Hindlimb muscle (tissue), 1 donor: ENCODE measurements around the gene SPAAR. TPM values are rescaled to one million over a fixed set of nuclear protein-coding genes. Genes with fewer than 3 reads are reported as not detected.
A peak's percentile ranks its signal among the peaks of the same experiment; 100 is the strongest.
"Not testable (repeated sequence)": the region's sequence is repeated elsewhere in the genome, so short reads cannot be mapped to it uniquely, and the experiment has no call there.

Experiments
- DNase-seq: peaks from one replicate; pipeline ENCODE4 v3.0.0-alpha.2; 2013
- polyA plus RNA-seq: library from polyadenylated mRNA; unstranded; fragments of 120-200 nt; gene quantifications from one replicate; pipeline ENCODE4 v1.2.1, GENCODE V29; 2013; ENCODE audit not compliant: insufficient read length

The SPAAR gene
- polyA plus RNA-seq, 1 donor = 2.3 TPM

GRCh38 chr9:35923927-35924763 is 14.9 kb downstream of the SPAAR start:
- DNase-seq = no peak

- no peak for DNase-seq
Observed at GRCh38 chr9:35928591-35929452, 19.5 kb downstream of the SPAAR start.

GRCh38 chr9:35929453-35929718 is 20.1 kb downstream of the SPAAR start:
- no peak for DNase-seq

GRCh38 chr9:35930521-35930920 is 21.2 kb downstream of the SPAAR start:
- no peak for DNase-seq

DNA sequence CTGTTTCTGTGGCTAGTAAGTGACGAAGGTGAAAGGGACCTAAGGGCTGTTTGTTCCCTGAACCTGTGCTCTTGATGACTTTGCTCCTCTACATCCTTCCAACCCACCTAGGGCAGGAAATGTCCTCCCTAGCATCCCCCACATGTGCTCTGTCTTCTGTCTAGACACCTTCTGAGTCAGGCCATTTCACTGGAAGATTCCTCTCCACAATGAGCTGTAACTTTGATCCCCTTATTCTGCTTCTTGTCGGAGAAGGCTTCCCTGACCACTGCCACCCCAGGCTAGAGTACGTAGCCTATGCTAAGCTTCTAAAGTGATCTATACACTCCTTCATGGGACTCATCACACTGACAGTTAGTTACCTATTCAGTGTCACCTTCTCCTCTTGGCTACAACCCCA is 21.7 kb downstream of the SPAAR start:
- no peak for DNase-seq

- DNase-seq = no peak
Observed at GRCh38 chr9:35932735-35933134, 23.4 kb downstream of the SPAAR start.

DNA sequence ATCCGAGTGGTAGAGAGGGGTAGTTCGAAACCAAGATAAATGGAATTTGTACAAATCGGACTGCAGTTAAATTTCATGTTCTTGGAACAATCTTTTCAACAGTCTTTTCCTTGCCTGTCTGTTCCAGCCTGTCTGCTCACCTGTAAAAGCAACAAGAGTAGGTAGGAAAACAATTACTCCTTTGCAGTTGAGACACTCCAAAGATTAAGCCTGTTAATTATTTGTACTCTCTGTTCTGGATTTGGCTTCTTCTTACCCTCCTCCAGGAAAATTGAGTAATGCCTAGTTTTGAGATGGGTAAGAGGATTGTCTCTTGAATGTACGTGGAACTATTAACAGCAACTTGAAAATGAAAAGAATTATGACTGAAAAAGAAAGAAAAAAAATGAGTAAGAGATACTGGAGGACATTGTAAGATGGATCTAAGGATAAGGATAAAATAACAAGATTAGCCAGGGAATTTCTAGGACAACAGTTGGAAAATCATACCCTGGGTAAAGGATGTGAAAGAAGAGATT is 24.3 kb downstream of the SPAAR start:
- no peak for DNase-seq

DNA sequence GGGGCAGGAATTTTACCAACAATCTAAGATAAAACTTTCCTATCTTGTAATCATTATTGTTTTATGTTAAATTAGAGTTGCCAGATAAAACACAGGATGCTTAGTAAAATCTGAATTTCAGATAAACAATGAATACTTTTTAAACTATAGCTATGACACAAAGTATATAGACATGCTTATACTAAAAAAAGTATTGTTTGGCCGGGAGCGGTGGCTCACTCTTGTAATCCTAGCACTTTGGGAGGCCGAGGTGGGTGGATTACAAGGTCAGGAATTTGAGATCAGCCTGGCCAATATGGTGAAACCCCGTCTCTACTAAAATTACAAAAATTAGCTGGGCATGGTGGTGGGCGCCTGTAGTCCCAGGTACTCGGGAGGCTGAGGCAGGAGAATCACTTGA is 24.8 kb downstream of the SPAAR start:
- DNase-seq = not testable (repeated sequence)

DNA sequence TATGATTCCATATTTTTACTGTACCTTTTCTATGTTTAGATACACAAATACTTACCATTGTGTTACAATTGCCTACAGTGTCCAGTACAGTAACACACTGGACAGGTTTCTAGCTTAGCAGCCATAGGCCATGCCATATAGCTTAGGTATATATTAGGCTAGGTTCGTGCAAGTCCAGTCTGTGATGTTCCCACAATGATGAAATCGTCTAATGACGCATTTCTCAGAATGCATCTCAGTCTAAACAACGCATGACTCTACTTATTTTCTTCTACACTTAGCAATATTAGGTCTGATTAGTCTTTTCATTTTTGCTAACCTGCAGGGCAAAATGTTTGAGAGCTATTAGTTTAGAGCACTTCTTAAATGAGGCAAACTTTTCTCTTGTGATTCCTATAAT is 26.0 kb downstream of the SPAAR start:
- DNase-seq = no peak

DNA sequence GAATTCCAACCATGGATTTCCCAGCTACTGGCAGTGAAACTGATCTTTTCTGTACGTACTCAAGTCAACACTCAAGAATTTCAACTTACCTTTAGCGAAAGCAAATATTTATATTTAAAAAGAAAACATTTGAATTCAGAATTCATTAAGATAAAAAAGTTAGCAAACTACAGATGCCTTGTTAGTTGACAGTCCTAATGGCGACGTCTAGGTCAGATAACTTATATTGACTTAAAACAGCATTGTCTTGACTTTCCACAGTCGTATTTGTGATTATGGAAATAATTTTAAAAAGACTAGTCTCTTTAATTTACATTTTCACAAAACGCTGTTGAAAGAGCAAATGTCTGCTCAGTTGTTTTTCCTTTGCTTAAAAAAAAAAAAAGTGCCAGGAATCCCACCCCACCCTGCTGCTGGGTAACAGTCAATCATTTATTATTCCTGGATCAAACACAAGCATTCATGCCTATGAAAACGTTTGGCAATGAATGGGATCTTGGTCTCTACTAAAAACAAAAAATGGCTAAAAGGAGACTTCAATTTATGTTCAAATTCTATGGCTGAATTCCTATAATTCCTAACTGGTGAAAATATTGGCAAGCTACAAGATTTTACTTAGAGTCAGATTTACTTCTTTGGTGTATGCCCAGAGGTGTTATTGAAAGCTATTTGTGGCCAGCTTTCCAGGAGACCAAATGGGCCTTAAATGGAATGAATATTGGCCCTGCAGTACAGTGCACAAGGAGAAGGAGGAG is 26.6 kb downstream of the SPAAR start:
- no peak for DNase-seq

DNA sequence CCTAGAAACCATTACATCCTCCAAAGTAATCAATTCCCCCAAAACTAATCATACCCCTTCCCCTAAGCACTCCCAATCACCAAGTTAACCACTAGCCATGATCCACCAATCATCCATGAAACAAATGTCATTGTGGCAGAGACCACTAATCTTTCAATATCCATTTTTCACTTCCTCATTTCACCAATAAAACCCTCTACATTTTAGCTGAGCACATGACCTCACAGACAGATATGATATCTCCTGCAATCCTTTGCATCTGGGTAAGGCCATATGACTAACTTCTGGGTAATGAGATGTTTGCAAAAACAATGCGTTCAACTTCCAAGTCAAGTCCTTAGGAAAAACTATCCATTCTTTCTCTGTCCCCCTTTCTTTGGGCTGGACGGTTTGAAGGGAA is 27.9 kb downstream of the SPAAR start:
- DNase-seq = no peak

DNA sequence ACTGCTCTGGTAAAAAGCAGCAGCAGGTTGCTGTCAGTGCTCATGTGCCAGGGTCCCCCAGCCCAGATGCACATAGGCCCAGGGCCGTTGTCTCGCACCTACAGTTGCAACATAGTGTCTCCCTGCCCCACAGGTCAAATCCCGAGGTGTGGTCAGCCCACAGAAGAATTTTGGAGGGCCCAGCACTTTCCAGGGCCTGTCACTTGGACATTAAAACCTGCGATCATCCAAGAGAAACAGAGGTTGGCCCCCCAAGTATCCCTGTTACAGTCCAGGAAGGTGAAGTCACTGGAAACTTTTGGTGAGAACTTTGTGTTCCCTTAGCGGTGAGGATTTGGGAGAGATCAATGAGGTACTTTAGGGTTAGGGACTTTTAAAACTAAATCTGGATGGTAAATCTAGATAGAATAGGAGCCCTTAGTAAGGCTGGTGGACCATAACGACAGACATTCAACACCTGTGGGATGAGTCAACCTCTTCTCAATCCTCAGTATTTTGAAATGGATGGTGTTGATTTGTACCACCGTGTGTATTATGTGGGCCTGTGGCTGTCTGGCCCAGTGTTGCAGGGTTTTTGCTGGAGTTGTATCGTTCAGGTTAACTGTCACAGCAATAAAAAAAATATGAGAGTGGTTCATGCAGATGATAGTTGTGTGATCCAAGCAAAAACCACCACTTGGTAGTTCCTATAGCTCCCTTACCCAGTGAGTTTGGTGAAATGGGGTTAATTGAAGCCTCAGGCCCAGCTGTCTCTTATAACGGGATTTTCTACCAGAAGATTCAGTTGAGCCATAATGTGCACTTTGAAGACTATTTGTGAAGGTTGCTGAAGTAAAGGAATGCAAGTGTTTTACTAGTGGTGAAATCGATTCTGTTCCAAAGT is 29.4 kb downstream of the SPAAR start:
- no peak for DNase-seq

DNA sequence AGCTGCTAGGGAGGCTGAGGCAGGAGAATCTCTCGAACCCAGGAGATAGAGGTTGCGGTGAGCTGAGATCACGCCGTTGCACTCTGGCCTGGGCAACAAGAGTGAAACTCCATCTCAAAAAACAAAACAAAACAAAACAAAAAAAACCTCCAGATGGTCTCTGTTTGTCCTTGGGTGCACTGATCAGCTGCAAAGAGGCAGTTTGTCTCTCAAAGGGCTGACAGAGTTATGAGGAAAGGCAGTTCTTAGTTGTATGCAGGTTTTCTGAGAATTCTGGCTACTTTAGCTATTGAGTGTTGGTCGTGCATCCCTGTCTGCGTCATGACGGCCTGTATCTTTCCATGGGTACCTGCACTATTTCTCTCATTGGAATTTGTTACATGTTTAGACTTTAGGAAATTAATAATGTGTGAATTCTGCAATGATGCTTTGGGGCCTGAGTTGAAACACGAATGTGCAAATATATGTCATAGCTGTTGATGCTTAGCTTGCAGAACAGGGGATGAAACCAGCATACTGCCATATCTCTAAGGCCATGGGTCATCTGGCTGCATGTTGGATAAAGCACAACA is 30.5 kb downstream of the SPAAR start:
- no peak for DNase-seq

DNA sequence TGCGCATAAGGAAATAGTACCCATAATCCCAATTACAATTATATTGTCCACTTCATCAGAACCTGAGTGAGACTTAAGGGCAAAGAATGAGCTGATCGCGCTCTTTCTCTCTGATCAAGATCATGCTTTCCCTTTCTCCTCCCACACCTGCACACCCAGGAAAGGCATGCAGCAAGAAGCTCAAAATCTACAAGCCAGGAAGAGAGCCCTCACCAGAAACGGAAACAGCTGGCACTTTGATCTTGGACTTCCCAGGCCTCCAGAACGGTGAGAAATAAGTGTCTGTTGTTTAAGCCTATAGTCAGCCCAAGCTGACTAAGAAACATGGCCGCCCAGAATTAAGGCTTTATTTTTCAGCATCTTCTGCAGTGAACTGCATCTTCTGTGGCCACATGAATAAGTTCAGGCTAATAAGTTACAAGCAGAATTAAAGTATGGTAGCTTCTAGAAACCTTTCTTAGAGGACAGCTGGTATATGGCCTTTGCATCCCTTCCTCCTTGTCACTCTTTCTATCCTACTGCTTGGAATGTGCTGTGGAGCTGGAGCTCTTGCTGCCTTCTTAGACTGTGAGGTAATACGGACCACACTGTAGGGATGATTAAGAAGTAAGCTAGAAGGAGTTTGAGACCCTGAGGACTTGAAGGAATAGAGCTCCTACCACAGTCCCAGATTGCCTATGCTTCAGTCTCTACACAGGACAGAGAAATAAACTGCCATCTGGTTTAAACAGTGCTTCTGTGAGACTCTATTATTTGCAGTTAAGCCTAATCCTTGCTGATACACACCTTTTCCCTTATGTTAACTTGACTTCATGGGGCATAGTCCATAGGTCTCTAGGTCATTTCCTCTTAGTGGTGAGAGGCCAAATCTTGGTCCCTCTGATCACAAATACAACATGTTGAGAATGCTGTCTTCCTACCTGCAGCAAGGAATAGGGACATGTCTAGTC is 31.4 kb downstream of the SPAAR start:
- no peak for DNase-seq

GRCh38 chr9:35942286-35942685 is 33.0 kb downstream of the SPAAR start:
- no peak for DNase-seq

DNA sequence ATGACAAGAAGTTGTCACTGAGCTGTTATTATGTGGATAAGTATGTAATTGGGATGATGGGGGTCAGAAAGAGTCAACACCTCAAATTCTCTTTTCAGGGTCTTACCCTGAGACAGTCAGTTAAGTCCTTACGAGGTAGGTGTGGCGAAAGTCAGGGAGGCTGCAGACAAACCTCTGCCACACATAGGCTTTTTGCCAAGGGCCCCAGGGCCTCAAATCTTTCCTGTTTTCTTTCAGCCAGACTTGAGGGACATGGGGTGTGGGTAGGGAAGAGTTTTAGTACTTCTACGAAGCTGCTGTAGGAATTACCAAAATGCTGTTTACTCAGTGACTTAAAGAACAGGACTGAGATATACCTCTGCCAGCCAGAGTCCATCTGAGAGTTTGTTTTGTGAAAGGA is 34.9 kb downstream of the SPAAR start:
- DNase-seq = no peak

GRCh38 chr9:35944841-35945240 is 35.6 kb downstream of the SPAAR start:
- no peak for DNase-seq

DNA sequence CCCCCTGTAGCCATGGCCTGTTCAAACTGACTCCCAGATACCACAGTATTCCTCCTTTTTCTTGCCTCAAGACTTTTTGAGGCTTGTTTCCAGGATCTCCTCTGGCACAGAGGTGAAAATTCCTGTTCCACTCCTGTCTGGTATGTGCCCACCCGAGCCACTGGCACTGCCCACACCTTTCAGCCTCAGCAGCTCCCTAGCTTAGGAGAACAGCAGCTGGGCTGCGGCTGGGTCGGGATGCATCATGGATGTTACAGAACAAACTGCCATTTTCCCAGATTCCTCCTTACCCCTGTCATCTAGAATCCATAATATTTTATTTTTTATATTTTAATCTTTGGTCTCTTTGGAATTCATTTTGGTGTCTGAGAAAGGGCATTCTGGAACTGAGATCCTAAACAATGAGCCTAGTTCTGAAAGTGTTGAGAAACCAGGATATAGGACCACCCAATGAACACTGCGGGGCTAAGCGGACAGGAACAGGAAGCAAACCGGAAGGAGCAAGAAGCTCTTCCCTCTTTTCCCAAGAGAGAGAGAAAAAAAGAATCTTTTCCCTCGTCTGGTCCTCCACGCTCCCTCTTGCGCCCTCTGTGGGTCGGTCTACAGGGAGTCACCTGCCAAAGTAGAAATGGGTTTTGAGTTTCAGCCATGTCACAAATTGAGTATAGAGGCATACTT is 36.2 kb downstream of the SPAAR start:
- DNase-seq = peak; percentile 70

- no peak for DNase-seq
Observed at GRCh38 chr9:35948451-35948850, 39.2 kb downstream of the SPAAR start.

- no peak for DNase-seq
Observed at GRCh38 chr9:35948901-35949318, 39.6 kb downstream of the SPAAR start.
